Hematopoietic multipotent progenitor cell (in vitro differentiated cells): Measurements from ENCODE around the gene CDKN1A. TPM values are rescaled to one million over a fixed set of nuclear protein-coding genes. Genes with fewer than 3 reads are reported as not detected.
"Not testable (repeated sequence)": the region's sequence is repeated elsewhere in the genome, so short reads cannot be mapped to it uniquely, and the experiment has no call there.

Experiments
- DNase-seq, 3 donors: peaks; one replicate each; pipeline ENCODE4 v3.0.0-alpha.2; 2011 to 2015; ENCODE audit warnings: low read depth in 2 of 3, low spot score in 2 of 3
- total RNA-seq: library from RNA; depleted of rRNA; stranded (reverse); fragments of >200 nt; gene quantifications from one replicate; pipeline ENCODE4 v1.2.3, GENCODE V29; 2012

Gene CDKN1A
- total RNA-seq, 1 donor: 16.4 TPM

GRCh38 chr6:36717871-36718540, 39.5 kb downstream of the CDKN1A start:
- DNase-seq: no peak

GRCh38 chr6:36718560-36718959, 40.0 kb downstream of the CDKN1A start:
- no peak for DNase-seq

GRCh38 chr6:36719126-36719525, 40.6 kb downstream of the CDKN1A start:
- no peak for DNase-seq

GRCh38 chr6:36720251-36721141, 42.0 kb downstream of the CDKN1A start:
- DNase-seq: no peak

- DNase-seq: no peak
These were observed 43.0 kb downstream of the CDKN1A start for GRCh38 chr6:36721369-36722140.

GRCh38 chr6:36722365-36722764, 43.9 kb downstream of the CDKN1A start:
- DNase-seq: no peak

- no peak for DNase-seq
These were observed 44.4 kb downstream of the CDKN1A start for GRCh38 chr6:36722879-36723278.

- DNase-seq: not testable (repeated sequence)
These were observed 45.5 kb downstream of the CDKN1A start for GRCh38 chr6:36723992-36724391.

- peak in 2 of 3 donors; percentile 20 to 56 for DNase-seq
These were observed 46.2 kb downstream of the CDKN1A start for GRCh38 chr6:36724514-36725390.

- DNase-seq: no peak
These were observed 47.1 kb downstream of the CDKN1A start for GRCh38 chr6:36725581-36725980.

- DNase-seq: no peak
These were observed 49.0 kb downstream of the CDKN1A start for GRCh38 chr6:36727505-36728021.

GRCh38 chr6:36728289-36729160, 50.0 kb downstream of the CDKN1A start:
- no peak for DNase-seq

- no peak for DNase-seq
These were observed 50.6 kb downstream of the CDKN1A start for GRCh38 chr6:36729161-36729524.

- DNase-seq: no peak
These were observed 52.2 kb downstream of the CDKN1A start for GRCh38 chr6:36730424-36731380.

- DNase-seq: no peak
These were observed 53.3 kb downstream of the CDKN1A start for GRCh38 chr6:36731622-36732310.

GRCh38 chr6:36733300-36733699, 54.8 kb downstream of the CDKN1A start:
- DNase-seq: no peak

- DNase-seq: no peak
These were observed 56.1 kb downstream of the CDKN1A start for GRCh38 chr6:36734486-36735060.
